SU-DHL-6 (cell line): Measurements from ENCODE around the gene CMSS1.

Experiments
- CTCF ChIP-seq: fragments of 200-600 bp; sonication (generic); IDR thresholded peaks from one replicate; pipeline ENCODE4 v1.5.1; 2017; ENCODE audit warnings: antibody characterized with exemption, mild to moderate bottlenecking, low read length, moderate library complexity; ENCODE audit not compliant: insufficient read depth, poor library complexity, severe bottlenecking
- EZH2phosphoT487 ChIP-seq: fragments of 200-600 bp; sonication (generic), shearing (Covaris generic); conservative IDR thresholded peaks from 2 replicates; pipeline ENCODE4 v1.6.1; 2018; ENCODE audit warnings: mild to moderate bottlenecking, antibody characterized with exemption, low read length, moderate library complexity, mixed read lengths

GRCh38 chr3:100072326-100073048, 254.8 kb downstream of the CMSS1 start:
- TF ChIP-seq CTCF: no peak
- TF ChIP-seq EZH2phosphoT487: no peak
